T47D (cell line): ENCODE measurements around the gene GPBP1.
A peak's percentile ranks its signal among the peaks of the same experiment; 100 is the strongest.
"Not testable (repeated sequence)": the region's sequence is repeated elsewhere in the genome, so short reads cannot be mapped to it uniquely, and the experiment has no call there.

Source experiments
- DNase-seq, 2 experiments: peaks; one replicate each; pipeline versions ENCODE4 v3.0.0 to v3.0.0-alpha.2; 2011 to 2012; ENCODE audit warnings: low read depth in 1 of 2, low spot score in 1 of 2
- JUND ChIP-seq: IDR thresholded peaks from 2 replicates; pipeline ENCODE4 v1.6.1; 2012; ENCODE audit warnings: low read depth
- in situ Hi-C: cut with HindIII; loops from 2 replicates; pipeline ENCODE4 v1.10.0; 2016; ENCODE audit warnings: low sequenced_read_pairs, low pct_unique_long_range_greater_than_20kb

The GPBP1 gene

DNA sequence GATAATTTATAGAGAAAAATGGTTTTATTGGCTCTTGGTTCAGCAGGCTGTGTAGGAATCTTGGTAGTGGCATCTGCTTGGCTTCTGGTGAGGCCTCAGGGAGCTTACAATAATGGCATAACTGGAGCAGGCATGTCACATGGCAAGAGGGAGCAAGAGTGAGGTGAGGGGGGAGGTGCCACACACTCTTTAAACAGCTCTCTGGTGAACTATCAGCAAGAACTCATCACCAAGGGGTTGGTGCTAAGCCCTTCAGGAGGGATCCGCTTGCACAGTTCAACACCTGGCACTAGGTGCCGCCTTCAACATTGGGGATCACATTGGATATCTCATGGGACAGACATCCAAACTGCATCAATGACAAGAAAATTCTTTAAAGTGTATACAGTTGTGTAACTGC, 10.5 kb downstream of the GPBP1 start:
- no peak for TF ChIP-seq JUND
- peak in 1 of 2 experiments; percentile 47 for DNase-seq
- in situ Hi-C loops = no loop called here

DNA sequence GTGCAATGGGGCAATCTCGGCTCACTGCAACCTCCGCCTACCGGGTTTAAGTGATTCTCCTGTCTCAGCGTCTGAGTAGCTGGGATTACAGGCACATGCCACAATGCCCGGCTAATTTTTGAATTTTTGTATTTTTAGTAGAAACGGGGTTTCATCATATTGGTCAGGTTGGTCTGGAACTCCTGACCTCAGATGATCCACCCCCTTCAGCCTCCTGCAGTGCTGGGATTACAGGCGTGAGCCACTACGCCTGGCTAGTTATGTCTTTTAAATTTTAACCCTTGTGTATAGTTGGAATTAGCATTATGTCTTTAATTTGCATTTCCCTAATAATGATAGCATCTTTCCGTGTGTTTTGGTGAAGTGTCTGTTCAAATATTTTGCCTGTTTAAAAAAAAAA, 11.5 kb downstream of the GPBP1 start:
- no peak for DNase-seq
- in situ Hi-C loops = no loop called here
- TF ChIP-seq JUND = no peak

DNA sequence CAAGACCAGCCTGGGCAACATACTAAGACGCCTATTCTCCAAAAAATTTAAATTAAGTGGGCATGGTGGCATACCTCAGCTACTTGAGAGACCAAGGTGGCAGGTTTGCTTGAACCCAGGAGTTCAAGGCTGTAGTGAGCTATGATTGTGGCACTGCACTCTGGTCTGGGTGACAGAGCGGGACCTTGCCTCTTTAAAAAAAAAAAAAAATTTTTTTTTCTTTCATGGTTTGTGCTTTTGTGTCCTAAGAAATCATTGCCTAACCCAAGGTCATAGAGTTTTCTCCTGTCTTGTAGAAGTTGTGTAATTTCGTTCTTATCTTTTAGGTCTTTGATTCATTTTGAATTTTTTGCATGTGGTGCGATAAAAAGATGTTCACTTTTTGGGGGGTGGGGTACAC, 12.3 kb downstream of the GPBP1 start:
- DNase-seq = no peak
- in situ Hi-C loops = no loop called here
- TF ChIP-seq JUND = no peak

DNA sequence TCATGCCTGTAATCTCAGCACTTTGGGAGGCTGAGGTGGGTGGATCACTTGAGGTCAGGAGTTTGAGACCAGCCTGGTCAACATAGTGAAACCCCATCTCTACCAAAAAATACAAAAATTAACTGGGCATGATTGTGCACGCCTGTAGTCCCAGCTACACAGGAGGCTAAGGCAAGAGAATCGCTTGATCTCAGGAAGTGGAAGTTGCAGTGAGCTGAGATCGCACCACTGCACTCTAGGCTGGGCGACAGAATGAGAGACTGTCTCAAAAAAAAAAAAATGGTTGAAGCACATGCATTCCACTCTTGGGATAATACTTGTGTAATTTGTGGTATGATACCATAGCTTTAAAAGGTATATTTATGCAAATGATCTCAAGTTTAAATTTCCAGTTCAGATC, 14.1 kb downstream of the GPBP1 start:
- DNase-seq, in situ Hi-C loops: not testable (repeated sequence)

DNA sequence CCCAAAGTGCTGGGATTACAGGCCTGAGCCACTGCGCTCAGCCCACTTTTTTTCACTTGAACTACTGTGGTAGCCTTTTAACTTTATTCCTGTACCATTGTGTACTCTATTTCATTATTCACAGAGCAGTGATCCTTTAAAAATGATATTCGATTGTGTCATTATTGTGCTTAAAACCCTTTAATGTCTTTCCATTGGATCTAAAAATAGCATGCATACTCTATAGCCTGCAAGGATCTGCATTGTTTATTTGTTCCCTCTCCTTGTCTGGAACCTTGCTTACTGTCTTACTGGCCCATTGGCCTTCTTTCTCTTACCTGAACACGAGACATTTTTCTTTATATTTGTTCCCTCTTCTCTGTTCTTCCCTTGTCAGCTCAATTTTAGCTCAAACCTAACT, 15.7 kb downstream of the GPBP1 start:
- in situ Hi-C loops = no loop called here
- TF ChIP-seq JUND = no peak
- DNase-seq = no peak

DNA sequence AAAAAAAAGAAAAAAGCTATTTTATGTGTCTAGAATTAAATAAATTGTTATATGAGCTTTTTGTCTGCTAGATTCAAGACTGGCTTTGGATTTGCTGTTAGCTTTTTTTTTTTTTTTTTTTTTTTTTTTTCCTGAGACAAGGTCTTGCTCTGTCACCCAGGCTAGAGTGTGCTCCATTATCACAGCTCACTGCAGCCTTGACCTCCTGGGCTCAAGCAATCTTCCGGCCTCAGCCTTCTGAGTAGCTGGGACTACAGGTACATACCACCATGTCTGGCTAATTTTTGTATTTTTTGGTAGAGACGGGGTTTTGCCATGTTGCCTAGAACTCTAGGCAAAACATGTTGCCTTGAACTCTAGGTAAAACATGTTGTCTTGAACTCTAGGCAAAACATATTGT, 16.7 kb downstream of the GPBP1 start:
- in situ Hi-C loops = no loop called here
- no peak for DNase-seq
- no peak for TF ChIP-seq JUND

DNA sequence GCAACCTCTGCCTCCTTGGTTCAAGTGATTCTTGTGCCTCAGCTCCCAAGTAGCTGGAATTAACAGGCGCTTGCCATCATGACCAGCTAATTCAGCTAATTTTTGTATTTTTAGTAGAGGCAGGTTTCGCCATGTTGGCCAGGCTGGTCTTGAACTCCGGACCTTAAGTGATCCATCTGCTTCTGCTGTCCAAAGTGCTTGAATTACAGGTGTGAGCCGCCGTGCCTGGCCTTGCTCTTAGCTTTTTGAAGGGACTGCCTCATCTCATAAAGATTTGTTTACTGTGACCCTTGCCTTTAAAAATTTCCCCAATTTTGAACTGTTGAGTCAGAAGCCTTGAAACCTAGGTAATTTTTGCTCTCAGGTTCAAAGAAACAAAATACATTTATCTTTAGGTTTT, 17.3 kb downstream of the GPBP1 start:
- TF ChIP-seq JUND = no peak
- DNase-seq = no peak
- in situ Hi-C loops = no loop called here

DNA sequence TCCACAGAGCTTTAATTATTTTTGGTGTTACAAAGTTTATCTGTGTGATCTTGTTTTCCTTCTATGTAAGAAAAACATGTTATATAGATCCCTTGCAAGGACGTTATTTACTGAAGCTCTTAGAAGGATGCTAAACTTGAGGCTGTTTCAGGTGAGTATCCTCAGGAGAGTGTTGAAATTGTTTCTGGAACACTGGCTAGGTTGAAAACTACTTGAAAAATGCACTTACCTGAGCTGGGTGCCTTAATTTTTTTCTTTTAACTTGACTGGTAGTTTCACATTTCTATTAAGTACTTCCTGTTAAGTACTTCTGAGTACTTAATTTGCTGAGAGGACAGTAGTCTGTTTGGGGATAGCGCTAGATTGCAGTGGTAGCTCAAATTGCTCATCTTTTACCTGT, 18.1 kb downstream of the GPBP1 start:
- TF ChIP-seq JUND = no peak
- in situ Hi-C loops = no loop called here
- no peak for DNase-seq

DNA sequence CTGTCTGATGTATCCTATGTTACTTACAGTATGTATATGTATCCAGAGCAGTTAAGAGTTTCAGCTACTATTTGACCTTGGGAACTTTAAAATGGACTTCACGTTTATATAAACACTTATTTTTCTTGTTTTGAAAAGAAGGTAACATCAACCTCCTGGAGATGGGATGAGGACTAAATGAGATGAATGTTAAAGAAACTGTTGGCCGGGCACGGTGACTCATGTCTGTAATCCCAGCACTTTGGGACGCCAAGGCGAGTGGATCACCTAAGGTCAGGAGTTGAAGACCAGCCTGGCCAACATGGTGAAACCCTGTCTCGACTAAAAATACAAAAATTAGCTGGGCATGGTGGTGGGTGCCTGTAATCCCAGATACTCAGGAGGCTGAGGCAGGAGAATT, 19.0 kb downstream of the GPBP1 start:
- DNase-seq, in situ Hi-C loops: not testable (repeated sequence)

DNA sequence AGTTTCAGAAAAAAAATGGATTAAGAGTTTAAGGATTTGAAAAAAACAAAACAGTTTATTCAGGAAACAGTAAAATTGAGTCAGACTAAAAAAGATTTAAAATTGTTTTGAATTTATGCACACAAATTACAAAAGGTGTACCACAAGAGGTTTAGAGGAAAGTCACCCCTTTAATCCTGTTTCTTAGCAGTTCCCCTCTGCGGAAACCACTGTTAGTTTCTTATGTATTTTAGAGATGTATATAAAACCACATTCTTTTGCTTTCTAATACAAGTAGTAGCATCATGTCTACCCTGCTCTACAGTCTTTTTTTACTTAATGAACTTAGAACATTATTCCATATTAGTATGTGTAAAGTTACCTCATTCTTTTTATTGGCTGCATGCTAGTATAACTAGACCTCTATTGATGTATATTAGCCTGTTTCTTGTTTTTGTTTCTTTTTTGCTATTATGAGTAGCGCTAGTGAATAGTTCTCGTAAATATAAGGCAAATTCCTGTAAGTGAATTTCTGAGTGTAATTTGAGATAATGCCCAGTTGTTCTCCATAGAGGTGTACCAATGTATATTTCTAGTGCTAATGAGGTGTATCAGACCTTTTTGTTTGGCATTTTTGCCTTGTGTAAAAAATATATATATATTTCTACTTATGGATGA, 20.0 kb downstream of the GPBP1 start:
- DNase-seq = no peak
- in situ Hi-C loops = no loop called here
- no peak for TF ChIP-seq JUND

DNA sequence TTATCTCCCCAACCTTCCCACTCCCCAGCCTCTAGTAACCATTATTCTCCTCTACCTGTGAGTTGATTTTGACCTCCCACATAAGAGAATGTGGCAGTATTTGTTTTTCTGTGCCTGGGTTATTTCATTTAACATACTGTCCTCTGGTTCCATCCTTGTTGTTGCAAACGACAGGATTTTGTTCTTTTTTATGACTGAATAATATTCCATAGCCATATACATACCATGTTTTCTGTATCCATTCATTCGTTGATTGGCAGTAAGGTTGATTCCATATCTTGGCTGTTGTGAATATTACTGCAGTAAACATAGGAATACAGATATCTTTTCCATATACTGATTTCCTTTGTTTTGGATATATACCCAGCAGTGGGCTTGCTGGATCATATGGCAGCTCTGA, 20.8 kb downstream of the GPBP1 start:
- in situ Hi-C loops = no loop called here
- DNase-seq = no peak
- TF ChIP-seq JUND = no peak

DNA sequence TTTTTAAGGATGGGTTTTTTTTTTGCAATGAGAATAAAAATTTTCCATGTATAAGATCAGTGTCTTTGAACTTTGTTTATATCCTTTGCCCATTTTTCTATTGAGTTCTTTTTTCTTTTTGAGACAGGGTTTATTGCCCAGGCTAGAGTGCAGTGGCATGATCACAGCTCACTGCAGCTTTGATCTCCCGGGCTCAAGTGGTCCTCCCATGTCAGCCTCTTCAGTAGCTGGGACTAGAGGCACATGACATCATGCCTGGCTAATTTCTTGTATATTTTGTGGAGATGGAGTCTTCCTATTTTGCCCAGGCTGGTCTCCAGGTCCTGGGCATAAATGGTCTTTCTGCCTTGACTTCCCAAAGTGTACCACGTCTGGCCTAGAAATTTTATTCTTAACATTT, 21.2 kb downstream of the GPBP1 start:
- no peak for TF ChIP-seq JUND
- in situ Hi-C loops = no loop called here
- no peak for DNase-seq

DNA sequence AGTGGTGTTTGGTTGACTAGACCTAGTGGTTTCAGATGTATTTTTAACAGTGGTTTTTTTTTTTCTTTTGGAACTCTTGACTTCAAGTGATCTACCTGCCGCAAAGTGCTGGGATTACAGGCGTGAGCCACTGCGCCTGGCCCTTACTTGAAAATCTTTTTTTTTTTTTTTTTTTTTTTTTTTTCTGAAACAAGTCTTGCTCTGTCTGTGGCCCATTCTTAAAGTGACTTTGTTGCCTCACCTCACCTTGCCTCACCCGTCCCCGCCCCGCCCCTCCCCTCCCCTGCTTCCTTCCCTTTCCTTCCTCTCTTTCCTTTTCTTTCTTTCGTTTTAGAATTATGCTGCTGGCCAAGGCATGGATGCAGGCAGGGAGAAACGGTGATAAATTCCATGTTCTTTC, 26.0 kb downstream of the GPBP1 start:
- no peak for TF ChIP-seq JUND
- in situ Hi-C loops = no loop called here

DNA sequence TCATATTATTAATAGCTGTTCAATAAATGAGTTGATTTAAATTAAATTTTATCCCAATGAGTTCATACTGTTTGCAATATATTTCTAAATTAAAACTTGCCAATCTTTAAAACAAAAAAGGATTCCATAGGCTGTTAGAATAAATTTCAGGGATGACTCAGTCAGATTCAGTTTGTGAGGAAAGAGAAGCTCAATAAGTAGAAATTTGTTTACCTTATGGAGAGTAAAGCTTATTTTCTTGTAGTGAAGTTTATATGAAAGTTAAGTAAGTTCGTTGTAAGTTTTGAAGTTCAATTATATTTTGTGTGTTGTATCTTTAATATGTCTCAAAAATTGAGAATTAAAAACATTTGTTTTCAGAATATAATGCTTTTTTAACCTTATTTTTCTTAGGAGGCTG, 29.0 kb downstream of the GPBP1 start:
- no peak for DNase-seq
- in situ Hi-C loops = no loop called here
- no peak for TF ChIP-seq JUND

More for the DNA sequence above, 26.0 kb downstream of the GPBP1 start:
- DNase-seq = no peak
